ENCODE results near the gene INPP5A.

DNA sequence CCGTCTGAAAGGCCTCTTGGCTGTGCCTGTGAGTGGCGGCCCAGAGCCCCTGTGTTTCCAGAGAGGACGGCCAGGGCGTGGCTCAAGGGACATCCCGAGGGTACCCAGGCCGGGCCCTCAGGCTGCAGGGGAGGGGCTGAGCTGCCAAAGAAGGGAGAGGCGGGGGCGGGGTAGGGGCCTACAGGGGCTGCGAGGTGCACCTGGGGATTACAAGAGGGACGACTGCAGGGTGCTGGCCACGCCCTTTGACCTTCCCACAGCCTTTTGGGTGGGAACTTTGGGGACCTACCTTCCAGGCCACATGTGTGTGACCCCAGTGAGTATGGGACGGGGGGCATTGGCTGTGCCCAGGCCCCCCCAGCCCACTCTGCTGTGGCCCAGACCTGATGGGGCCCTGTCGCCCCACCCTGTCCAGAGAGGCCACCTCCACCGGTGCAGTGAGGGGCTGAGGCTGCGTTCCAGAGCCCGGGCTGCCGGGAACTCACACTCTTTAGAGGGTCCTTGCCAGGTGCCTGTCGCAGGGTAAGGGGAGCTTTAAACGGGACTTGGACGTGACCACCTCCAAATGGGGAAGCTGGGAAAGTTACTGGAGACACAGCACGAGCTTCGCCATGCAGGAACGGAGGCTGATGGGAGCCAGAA is 267.3 kb downstream of the INPP5A start:
- no peak for TF ChIP-seq PAX5 (IDR thresholded peaks at IDR 0.05; ENCODE audit: insufficient read depth, low read length, severe bottlenecking)
- TF ChIP-seq POLR2A (IDR thresholded peaks at IDR 0.05; ENCODE audit: low read depth, low read length): no peak
